ENCODE results near the gene WNT4.

DNA sequence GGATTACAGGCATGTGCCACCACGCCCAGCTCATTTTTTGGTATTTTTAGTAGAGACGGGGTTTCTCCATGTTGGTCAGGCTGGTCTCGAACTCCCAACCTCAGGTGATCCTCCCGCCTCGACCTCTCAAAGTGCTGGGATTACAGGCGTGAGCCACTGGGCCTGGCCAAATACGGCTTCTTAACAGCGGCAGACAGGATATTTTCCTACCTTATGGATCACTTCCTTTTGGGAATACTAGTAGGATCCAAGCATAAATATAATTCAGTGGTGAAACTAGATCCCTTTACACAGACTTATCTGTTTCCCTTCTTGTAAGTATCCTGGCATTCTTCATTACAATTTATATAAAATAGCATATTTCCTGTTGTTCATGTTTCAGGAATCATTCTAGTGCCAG is 40.9 kb downstream of the WNT4 start:
- TF ChIP-seq, protein P1, sequence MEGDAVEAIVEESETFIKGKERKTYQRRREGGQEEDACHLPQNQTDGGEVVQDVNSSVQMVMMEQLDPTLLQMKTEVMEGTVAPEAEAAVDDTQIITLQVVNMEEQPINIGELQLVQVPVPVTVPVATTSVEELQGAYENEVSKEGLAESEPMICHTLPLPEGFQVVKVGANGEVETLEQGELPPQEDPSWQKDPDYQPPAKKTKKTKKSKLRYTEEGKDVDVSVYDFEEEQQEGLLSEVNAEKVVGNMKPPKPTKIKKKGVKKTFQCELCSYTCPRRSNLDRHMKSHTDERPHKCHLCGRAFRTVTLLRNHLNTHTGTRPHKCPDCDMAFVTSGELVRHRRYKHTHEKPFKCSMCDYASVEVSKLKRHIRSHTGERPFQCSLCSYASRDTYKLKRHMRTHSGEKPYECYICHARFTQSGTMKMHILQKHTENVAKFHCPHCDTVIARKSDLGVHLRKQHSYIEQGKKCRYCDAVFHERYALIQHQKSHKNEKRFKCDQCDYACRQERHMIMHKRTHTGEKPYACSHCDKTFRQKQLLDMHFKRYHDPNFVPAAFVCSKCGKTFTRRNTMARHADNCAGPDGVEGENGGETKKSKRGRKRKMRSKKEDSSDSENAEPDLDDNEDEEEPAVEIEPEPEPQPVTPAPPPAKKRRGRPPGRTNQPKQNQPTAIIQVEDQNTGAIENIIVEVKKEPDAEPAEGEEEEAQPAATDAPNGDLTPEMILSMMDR (conservative IDR thresholded peaks at IDR 0.05 in 1 of 2, IDR thresholded peaks at IDR 0.05 in 1 of 2; ENCODE audit: extremely low read depth in 1 of 2, insufficient read depth in 1 of 2, low read depth in 1 of 2, low read length in 2 of 2) = no peak
- TF ChIP-seq EZH2 (IDR thresholded peaks at IDR 0.05; ENCODE audit: borderline replicate concordance, low read length) = no peak
